HFF-Myc (cell line): ENCODE data around the gene KIF20B.
"Not testable (repeated sequence)": the region's sequence is repeated elsewhere in the genome, so short reads cannot be mapped to it uniquely, and the experiment has no call there.

Experiments
- DNase-seq: peaks from one replicate; pipeline ENCODE4 v3.0.0-alpha.2; 2011; ENCODE audit warnings: low read depth; ENCODE audit errors: extremely low read depth
- H3K4me3 ChIP-seq: replicated peaks from 2 replicates; pipeline ENCODE4 v1.5.1; 2011; ENCODE audit warnings: low read depth, mild to moderate bottlenecking, control low read depth, low read length
- TF ChIP-seq, protein P1 (sequence below): IDR thresholded peaks from 2 replicates; pipeline ENCODE4 v1.5.1; 2012; ENCODE audit warnings: mild to moderate bottlenecking, low read depth, low read length, control low read depth; ENCODE audit errors: missing control alignments

Gene KIF20B

DNA sequence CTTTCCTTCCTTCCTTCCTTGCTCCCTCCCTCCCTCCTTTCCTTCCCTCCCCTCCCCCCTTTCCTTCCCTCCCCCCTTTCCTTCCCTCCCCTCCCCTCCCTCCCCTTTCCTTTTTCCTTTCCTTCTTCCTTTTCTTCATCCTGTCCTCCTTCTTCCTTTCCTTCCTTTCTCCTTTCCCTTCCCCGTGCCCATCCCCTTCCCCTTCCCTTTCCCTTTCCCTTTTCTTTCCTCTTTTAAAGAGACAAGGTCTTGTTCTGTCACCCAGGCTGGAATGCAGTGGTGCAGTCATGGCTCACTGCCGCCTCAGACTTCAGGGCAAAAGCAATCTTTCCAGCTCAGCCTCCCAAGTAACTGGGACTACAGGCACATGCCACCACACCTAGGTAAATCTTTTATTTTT, 54.0 kb downstream of the KIF20B start:
- TF ChIP-seq, protein P1, sequence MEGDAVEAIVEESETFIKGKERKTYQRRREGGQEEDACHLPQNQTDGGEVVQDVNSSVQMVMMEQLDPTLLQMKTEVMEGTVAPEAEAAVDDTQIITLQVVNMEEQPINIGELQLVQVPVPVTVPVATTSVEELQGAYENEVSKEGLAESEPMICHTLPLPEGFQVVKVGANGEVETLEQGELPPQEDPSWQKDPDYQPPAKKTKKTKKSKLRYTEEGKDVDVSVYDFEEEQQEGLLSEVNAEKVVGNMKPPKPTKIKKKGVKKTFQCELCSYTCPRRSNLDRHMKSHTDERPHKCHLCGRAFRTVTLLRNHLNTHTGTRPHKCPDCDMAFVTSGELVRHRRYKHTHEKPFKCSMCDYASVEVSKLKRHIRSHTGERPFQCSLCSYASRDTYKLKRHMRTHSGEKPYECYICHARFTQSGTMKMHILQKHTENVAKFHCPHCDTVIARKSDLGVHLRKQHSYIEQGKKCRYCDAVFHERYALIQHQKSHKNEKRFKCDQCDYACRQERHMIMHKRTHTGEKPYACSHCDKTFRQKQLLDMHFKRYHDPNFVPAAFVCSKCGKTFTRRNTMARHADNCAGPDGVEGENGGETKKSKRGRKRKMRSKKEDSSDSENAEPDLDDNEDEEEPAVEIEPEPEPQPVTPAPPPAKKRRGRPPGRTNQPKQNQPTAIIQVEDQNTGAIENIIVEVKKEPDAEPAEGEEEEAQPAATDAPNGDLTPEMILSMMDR = no peak
- H3K4me3 ChIP-seq = no peak overlapping the region
- no peak for DNase-seq

DNA sequence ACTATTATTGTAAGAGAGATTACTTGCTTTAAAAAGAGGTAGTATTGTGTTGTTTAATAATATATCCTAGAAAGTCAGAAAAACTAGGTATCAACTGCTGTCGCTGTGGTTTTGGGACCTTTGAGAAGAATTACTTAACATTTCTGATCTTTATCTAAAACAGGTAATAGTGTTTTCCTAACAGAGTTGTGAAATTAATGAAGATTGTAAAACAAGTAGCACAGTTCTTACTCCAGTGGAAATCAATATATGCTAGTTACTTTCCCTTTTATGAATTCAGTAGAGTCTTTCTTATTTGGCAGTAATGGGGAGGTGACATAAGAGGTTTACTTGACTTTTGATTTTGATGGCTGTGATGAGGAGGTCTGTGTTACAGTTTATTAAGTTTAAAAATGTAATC, 58.1 kb downstream of the KIF20B start:
- no peak for DNase-seq
- no peak overlapping the region for H3K4me3 ChIP-seq
- TF ChIP-seq, protein P1 = no peak

DNA sequence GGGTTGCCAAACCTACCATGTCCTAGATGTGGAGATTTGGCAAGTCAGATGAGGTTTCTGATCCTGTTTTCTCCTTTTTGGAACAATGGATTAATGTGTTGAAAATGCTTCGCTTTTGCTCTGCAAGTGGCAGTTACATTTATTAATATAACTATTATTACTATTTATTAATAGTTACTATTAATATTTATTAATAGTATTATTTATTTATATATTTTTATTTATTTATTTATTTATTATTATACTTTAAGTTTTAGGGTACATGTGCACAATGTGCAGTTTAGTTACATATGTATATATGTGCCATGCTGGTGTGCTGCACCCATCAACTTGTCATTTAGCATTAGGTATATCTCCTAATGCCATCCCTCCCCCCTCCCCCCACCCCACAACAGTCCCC, 62.3 kb downstream of the KIF20B start:
- not testable (repeated sequence) for DNase-seq, H3K4me3 ChIP-seq

DNA sequence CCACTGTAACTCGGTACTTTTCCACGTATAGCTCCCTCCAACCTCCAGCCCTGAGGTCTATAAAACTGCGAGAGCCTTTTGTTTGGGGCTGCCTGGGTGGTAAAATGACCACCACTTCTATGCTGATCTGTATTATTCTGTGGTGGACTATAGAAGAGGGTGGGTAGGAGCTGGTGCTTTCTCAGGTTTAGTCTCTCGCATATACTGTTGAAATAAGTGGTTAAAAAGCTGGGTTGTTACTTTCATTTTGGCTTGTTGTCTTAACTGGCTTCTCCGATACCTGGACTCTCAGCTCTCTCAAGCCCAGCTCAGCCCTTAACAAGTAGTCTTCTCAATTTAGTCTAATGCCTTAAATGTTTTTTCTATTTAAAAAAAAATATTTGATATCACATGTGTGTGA, 70.3 kb downstream of the KIF20B start:
- TF ChIP-seq, protein P1 = no peak

DNA sequence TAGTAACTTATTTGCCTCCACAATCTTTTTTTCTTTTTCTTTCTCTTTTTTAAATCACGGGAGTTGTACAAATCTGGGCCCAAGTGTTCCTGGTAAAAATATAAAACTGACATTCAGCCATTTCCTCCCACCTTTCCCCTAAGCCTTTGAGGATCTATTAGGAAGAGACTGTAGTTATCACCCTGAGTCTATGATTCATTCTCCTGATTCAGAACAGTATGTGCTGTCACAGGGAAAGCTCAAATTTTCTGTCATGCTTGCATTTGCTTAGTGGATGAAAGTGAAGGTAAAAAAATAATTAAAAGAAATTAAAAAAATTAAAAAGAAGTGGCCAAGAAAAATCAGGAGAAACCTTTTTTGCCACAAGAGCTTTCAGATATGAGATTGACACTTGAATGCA, 71.7 kb downstream of the KIF20B start:
- DNase-seq = no peak
- H3K4me3 ChIP-seq = no peak overlapping the region
- TF ChIP-seq, protein P1 = no peak

More for the DNA sequence above, 70.3 kb downstream of the KIF20B start:
- no peak for DNase-seq
- H3K4me3 ChIP-seq = no peak overlapping the region

DNA sequence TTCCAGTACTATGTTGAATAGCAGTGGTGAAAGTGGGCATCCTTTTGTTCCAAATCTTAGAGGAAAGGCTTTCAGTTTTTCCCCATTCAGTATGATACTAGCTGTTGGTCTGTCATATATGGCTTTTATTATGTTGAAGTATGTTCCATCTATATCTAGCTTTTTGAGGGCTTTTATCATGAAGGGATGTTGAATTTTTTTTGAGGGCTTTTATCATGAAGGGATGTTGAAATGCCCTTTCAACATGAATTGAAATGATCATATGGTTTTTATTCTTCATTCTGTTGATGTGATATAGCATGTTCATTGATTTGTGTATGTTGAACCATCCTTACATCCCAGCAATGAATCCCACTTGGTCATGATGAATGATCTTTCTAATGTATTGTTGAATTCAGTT, 75.3 kb downstream of the KIF20B start:
- TF ChIP-seq, protein P1 = no peak
- DNase-seq = no peak
- H3K4me3 ChIP-seq = no peak overlapping the region

DNA sequence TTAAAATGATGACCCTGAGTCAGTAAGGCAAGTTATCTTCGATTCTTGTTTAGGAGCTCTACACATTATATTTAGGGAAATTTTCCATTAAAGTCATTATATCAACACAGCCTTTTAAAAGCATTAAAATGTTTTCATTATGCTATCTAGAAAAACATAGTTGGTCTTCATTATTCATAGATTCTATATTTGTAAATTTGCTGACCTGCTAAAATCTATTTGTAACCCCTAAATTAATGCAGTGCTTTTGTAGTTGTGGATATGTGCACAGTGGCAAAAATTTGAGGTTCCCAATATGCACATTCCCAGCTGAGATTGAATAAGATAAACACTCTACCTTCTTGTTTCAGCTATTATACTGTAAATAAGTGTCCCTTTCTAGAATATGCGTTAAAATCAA, 81.1 kb downstream of the KIF20B start:
- H3K4me3 ChIP-seq = no peak overlapping the region
- TF ChIP-seq, protein P1 = no peak
- DNase-seq = no peak
